Hematopoietic multipotent progenitor cell treated with erythropoietin and hydrocortisone succinate and interleukin-3 and kit ligand, for 17 days (in vitro differentiated cells): Measurements from ENCODE around the gene FMN2.
"Not testable (repeated sequence)": the region's sequence is repeated elsewhere in the genome, so short reads cannot be mapped to it uniquely, and the experiment has no call there.

Experiments used
- DNase-seq: peaks from one replicate; pipeline ENCODE4 v3.0.0-alpha.2; 2015; ENCODE audit warnings: low spot score

The FMN2 gene

DNA sequence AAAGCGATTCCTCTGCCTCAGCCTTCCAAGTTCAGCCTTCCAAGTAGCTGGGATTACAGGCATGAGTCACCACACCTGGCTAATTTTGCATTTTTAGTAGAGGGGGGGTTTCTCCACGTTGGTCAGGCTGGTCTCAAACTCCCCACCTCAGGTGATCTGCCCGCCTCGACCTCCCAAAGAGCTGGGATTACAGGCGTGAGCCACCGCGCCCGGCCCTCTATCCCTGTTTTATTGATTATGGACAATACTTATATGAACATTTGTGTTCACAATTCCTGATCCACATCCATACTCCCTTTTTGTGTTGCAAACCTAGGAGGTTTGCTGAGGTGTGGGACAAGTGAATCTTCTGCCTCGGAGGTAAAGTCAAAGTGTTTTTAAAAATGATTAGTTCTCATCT lies 275.0 kb downstream of the FMN2 start:
- DNase-seq, result no peak

DNA sequence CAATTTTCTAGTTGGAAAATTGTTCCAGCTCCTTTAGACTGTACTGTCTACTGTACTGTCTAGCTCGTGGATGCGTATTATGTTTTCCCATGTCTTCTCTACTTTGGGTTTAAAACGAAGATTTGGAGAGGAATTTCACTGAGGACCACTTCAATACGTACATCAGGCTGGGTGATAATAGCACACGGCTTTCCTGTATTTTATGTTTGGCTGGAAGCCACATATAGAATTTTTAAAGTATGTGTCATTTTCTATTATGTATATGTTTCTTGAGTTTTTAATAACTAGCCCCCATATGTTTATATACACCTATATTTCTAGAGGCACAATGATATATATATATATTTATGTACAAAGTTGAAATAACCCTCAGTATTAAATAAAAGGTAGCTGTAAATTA lies 293.9 kb downstream of the FMN2 start:
- DNase-seq, result no peak

DNA sequence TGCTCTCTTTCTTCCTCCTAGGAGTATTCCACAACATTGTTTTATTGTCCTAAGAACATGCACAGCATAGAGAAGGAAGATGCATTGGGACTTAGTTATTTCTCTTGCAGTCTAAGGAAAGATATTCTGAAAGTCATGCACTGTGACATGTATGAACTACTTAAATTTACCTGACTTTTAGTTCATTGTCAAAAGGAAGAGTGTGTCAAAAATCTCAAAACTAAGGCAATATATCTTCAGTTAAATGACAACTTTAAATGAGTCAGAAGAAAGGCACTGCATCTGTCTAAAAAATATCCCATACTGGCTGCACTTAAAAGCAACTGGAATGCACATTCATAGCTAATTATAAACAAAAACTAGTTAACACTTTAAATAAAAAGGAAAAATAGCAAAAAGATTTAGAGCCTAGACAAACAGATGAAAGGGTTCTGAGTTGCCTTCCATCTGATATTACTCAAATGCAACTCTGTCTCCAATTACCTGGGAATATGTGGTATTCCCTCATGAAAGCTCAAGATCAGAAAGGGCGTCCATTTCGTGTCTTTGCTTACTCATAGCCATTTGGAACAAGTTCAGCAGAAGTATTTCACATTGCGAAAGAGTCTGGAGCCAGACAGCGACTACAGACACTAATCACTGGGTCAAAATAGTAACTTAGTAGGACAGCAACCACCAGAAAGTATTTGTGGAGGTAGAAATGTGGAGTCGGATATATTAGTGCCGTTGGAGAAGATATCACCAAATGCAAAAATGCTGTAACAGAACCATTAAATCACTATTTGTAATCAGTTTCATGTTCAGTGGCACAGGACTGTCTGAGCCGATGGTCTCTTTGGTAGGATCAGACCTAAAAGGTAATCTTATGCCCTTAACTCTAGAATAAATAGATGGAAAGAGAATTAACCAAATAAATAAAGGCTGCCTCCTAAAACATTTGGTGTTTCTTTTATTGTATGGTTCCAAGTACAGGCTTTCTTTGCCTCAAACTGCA lies 294.6 kb downstream of the FMN2 start:
- no peak for DNase-seq

DNA sequence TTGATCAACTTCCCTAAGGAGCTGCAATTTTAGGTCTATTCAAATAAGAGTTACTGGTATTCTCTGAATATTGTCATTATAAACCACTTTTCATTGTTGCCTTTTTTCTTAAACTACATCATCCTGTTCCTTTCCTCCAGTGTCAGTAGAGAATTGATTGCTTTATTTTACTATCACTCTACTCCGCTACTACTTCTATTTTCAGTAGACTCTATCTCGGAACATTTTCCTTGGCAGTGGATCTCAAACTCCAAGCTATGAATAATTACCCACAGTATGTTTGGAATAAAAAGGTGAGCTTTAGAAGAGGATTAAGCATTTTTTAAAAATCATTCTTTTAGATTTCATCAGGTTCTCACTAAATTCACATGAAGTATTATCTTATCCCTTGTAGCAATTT lies 295.4 kb downstream of the FMN2 start:
- no peak for DNase-seq

DNA sequence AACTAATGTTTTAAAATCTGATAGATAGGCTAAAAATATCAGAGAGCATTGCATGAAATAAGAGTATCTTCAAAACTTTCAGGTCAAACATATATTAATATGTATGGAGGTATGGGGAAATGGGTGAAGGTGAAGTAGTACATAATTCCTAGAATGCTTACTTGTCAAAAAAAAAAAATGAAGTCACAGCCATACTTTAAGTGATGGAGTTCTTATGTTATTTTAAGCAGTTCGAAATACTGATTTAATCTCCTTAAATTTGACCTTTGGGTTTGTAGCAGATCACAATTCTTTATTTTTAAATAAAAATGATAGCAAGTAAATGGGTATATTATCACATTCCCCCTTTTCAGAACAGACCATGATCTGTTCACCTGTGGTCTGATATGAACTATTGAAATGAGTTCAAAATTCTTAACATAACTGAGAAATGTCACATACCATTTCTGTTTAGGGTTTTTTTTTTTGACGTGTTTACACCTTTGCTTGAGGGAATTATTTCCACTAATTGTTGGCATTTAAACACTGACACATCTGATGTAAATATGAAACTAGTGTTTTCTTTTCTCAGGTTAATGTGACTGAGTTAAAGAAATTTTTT lies 300.1 kb downstream of the FMN2 start:
- no peak for DNase-seq

DNA sequence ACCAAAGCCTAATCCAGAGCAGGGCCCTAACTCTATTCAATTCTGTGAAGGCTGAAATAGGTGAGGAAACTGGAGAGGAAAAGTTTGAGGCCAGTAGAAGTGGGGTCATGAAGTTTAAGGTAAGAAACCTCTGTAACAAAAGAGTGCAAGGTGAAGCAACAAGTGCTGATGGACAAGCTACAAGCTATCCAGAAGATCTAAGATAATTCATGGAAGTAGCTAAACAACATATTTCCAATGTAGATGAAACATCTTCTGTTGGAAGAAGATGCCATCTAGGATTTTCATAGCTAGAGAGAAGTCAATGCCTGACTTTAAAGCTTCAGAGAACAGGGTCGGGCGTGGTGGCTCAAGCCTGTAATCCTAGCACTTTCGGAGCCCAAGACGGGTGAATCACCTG lies 302.7 kb downstream of the FMN2 start:
- no peak for DNase-seq

DNA sequence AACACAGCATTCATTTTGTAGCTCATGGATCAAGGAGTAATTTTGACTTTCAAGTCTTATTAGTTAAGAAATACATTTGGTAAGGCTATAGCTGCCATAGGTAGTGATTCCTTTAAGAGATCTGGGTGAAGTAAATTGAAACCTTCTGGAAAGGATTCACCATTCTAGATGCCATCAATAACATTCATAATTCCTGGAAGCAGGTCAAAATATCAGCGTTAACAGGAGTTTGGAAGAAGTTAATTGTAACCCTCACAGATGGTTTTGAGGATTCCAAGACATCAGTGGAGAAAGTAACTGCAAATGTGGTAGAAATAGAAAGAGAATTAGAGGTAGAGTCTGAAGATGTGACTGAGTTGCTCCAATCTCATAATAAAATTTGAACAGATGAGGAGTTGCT lies 303.7 kb downstream of the FMN2 start:
- no peak for DNase-seq

DNA sequence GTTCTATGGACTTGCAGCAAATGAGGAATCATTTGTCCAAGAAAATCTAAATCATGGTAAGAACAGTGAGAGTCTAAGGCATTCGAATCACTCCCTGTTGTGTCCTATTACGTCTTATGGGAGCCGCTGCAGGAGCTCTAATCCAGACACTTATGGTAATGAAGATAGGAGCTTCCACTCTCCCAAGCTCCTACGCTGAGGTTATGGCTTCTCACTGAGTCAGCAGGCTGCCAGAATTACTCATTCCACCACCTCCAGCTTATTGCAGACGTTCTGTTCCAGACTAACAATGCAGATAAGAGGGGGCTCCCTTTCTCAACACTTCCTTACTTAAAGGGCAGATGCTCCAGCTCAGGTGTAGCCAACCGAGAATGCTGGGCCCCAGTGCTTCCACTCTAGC lies 307.7 kb downstream of the FMN2 start:
- no peak for DNase-seq

DNA sequence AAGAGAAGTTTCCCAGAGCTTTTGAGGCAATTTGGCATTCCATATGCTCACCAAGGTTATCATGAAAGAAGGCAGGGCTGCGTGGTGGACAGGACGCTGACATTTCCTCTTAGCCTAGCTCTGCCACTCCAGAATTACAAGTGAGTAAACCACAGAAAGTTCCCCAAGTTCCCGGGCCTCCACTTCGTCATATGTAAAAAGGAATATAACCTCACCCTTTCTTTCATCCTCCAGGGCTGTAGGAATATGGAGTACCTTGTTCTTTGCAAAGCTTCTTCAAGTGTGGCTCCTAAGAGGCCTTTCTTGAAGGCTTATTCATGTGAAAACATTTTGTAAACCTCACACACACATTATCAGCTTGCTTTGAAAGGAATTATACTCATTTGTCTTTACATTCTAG lies 310.0 kb downstream of the FMN2 start:
- DNase-seq, result no peak

DNA sequence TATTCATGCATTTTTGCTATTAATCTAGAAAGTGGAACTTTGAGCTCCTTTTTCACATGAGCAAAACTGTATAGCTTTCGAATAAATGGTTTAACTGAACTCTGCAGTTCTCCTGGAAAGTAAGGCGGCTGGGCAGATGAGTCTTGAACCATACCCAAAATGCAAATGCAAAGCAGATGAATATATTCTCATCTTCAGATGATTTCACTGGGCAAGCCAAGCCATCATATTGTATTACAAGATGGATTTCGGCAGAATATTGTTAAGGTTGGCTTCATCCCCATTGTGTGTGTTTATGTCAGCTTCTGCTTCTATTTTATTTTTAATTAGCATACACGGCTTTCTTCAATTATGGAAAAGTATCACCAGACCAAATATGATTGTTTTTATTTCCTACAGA lies 310.6 kb downstream of the FMN2 start:
- DNase-seq, result no peak

DNA sequence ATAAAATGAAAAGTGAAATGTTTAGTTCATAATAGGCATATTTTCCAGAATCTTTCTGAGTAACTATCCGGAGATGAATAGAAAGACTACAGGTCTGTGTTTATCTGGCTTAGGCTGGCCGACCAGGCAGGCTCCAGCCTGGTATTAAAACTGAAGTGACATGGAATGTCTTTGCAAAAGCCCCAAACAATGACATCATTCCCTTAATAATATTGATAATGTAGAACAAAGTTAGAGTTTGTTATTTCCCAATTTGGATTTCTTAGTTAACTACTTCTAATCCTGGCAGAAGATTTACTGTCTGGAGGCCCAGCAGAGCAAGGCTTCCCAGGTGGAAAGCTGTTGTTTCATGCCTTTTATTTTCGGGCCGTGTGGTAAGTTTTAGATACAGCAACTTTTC lies 312.6 kb downstream of the FMN2 start:
- DNase-seq, result no peak

DNA sequence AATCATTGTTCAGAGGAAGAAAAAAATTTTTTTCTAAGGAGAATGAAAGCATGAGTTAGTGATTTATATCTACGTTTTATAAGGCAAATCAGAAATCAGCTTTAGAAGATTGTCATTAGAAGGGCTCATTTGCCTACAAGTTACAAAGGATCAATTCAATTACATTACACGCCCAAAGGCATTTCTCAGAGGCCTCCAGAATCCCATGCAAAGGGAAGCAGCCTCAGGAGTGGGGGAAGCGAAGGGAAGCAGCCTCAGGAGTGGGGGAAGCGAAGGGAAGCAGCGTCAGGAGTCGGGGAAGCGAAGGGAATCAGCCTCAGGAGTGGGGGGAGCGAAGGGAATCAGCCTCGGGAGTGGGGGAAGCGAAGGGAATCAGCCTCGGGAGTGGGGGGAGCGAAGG lies 314.1 kb downstream of the FMN2 start:
- DNase-seq, result no peak

DNA sequence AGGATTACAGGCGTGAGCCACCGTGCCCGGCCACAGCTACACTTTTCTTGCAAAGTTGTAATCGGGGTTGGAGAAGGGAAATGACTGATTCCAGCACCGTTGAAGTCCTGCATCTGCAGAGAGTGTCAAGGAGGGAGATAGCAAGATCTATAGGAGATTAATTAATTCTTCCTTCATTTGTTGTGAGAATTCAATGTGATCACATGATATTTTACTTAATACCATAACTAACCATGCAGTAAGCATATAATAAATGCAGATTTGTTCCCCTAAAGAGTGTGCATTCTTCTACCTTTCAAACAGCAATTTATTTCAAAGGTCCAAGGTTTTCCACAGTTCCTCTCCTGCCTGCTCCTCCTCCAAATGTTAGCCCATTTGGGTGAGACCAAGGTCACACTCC lies 315.7 kb downstream of the FMN2 start:
- DNase-seq, result no peak

DNA sequence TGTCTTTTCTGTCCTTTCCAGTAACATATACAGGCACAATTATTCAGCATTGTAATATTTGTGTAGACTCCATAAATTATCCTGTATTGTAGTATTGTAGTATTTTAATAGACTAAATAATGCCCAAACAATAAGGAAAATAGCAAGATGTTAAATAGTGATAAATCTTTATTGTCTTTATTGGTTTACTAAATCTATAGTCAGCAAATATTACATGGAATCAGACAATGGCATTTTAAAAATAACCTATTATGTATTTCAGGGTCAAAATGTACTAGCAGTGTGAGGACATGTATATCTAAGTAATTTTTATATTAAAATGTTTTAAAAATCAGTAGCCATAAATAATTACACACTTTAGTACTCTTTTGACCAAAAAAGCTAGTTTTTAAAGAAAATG lies 317.9 kb downstream of the FMN2 start:
- DNase-seq, result no peak

DNA sequence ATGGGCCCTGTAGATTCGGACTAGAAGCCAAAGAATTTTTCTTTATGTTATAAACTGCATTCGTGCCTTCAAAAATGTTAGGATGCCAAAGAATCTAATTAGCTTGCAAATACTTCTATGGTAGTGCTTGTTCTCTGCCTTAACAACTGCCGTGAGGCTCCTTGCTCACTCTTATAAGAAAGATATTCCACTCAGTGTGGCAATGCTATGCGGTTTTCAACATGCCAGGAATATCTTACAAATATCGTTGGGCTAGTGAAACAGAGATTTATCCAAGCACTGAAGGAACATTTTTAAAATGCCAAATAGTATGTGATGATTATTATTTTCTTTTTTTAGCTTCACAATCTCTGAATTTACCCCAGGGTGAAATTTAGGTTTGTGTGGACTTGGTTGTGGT lies 322.0 kb downstream of the FMN2 start:
- no peak for DNase-seq

DNA sequence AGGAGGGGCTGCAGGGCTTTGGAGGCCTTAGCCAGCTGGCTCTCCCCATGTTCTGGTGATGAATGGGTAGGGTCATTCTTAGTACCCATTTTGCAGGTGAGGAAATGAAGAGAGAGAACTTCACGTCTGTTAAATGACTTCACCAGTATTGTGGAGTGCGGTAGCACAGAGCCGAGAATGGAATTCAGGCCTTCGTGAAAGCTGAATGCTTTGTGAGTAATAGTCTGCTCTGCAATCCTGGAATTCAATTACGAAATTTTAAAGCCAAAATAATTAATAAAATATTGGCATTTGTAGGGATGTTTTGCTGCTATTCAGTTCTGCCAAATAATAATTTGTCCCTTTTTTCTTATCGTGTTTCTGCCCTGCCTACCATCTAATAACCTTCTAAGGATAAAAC lies 322.6 kb downstream of the FMN2 start:
- DNase-seq, result no peak

DNA sequence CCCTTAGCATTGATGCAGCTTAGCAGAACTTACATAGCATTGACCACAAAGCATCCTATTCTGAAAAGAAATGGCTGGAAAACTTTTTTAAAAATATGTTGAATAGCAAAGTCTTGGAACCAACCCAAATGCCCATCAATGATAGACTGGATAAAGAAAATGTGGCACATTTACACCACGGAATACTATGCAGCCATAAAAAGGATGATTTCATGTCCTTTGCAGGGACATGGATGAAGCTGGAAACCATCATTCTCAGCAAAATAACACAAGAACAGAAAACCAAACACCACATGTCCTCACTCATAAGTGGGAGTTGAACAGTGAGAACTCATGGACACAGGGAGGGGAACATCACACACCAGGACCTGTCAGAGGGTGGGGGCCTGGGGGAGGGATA lies 323.3 kb downstream of the FMN2 start:
- not testable (repeated sequence) for DNase-seq

DNA sequence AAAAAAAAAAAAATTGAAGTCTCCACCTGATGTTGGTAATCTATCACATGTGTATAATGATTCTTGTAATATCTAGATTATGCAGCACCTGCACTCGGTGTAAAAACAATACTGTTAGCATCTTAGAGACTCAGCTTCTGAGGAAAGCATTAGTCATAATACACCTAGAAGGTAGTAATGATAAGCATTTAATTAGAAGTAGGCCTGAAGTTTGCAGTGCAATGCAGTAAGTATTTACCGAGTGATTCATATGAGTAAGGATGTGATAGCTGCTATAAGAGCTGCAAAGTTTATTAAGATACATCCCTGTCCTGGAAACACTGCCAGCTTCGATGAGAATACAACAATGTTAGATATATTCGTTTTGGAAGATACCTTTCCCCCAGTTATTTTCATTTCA lies 323.8 kb downstream of the FMN2 start:
- DNase-seq, result no peak

DNA sequence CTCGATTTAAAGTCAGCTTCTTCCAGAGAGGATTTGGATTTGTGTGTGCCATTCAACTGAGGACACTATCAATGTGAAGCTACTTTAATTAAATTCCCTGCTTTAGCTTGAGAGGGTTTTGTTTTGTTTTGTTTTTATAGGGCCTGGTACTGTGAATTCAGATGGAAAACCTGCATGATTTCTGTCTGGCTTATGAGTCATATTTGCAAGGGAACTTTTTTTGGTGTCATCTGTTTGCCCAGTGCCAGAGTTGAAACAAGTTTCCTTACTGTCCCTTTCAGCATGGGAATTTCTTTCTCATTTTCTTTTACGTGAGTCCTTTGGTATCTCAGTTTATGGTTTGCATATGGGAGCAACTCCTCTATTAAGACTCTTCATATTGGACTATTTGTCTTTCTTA lies 325.6 kb downstream of the FMN2 start:
- DNase-seq, result no peak

DNA sequence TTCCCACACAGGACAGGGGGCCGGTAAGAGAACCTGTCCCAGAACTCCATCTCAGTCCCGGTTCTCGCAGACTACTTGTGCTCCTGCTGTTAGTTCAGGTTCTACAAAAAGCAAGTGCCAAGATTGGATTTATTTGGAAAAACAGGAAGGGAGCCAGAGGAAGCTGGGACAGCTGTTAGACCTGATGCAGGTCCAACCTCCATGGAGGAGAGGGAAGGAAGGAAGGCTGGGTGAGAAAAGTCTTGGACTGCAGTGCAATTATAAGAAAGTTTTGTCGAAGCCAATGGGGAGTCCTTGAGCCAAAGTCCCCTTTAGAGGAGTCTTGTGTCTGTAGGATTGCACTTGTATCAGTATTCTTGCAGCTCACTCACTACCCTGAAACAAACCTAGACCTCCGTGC lies 329.1 kb downstream of the FMN2 start:
- no peak for DNase-seq

DNA sequence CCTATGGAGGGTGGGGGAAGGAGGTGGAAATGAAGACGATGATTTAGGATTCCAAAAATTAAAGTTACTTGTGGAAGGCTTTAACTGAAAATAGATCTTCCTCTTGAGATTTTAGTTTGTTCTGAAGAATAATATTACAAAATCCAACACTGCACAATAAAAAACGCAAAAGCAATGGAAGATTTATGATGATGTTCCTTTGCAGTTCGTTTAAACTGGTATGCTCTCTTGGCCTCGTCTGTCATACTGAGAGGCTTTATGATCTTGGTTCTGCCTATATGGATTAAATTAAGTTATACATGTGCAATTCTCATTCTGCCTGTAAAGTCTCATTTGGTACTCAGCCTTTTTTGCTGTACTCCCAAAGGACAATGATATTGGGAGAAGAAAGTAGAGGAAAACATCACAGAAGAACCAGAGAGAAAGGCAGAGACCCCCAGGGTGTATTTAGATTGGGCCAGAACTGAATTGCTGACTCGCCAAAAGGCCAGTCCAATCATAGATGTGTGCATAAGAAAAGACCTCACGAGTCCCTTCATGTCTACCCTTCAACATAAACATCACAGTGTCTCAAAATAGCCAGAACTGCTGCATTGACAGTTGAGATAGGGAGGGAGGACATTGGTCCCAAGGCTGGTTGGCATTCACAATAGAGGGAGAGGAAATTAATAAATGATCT lies 331.7 kb downstream of the FMN2 start:
- DNase-seq, result no peak

DNA sequence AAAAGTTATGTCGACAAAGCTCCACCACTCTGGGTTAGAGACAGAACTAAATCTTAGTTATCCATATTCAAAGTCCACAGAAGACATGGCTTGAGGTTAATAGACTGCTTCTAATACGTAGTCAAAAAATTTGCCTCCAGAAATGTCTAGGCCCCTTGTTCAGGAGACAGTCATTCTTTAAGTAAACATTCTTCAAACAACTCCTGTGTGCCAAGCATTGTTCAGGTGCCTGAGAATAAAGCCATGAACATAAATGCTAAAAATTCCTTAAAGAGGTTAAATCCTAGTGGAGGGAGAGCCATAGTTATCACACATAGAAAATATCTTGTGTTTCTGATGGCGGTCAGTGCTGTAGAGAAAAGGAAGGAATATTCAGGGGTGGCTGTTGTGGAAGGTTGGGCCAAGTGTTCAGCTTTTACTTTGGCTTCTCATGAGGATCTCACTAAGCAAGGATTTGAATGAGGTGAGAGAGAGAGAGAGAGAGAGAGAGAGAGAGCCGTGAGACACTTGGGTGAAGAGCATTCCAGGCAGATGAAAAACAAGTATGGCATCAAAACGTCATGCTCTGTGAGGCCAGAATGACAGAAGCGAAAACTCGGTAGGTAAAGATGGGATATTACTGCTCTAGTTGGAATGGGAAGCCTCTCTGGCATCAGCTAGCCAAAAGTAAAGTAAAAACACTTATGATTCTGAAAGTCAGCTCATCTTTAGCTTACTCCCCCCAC lies 333.2 kb downstream of the FMN2 start:
- DNase-seq, result no peak

DNA sequence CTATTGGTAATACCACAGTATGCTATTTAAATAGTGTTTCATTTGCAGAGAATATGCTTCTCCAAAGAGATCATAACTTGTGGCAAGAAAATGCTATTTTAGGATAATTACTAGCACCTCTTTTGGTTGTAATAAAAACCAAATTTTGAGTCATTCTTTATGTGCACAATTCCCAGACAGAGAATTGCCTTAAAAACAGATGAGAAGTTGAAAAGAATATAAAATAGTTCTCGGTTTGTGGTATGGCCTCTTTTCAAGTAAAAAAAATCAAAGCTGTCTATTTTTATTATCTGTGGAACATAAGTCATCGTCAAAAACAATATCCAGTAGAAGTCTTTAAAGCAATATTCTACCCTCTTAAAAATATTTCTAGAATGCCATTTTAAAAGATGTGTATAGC lies 334.4 kb downstream of the FMN2 start:
- DNase-seq, result no peak
